ENCODE data around the gene SPEN. TPM values are rescaled to one million over a fixed set of nuclear protein-coding genes. Genes with fewer than 3 reads are reported as not detected.

SPEN gene
- polyA plus RNA-seq, 1 of the 3 experiments (the other 2 are of a cell fraction), result 6.1 TPM

GRCh38 chr1:15941044-15941840, 93.7 kb downstream of the SPEN start:
- Histone ChIP-seq H3K4me3 (ENCODE audit: low read depth in 2 of 2, low read length in 1 of 2) (no peak overlapping the region), H3K9me3 (no peaks in the 10 kb centered on the region), H4K20me1 (ENCODE audit: insufficient read depth) (no peaks in the 10 kb centered on the region), H3K9ac (no peak overlapping the region), H3K4me2 (no peak overlapping the region), H3K27ac (ENCODE audit: low read depth in 2 of 2, low read length in 1 of 2) (peak overlapping the region in 1 of 2 experiments; percentile 94; a peak in 2 of 4 replicates), H3K79me2 (ENCODE audit: insufficient read depth) (peaks cover 3% of the 10 kb centered on the region; the same call in 1 of the 2 replicates), H3F3A (replicated peaks; ENCODE audit: insufficient read depth) (peaks cover 30% of the 10 kb centered on the region), H3K4me1 (ENCODE audit: control insufficient read depth in 1 of 2, insufficient read depth in 2 of 2, low read depth in 1 of 2, low read length in 1 of 2) (peaks cover 0 to 54% of the 10 kb centered on the region in 2 experiments; a peak in 3 of 4 replicates), H3K9me2 (no peaks in the 10 kb centered on the region), H2AFZ (ENCODE audit: low read depth) (no peak overlapping the region), H3K36me3 (replicated peaks in 1 of 2; ENCODE audit: control insufficient read depth in 1 of 2, insufficient read depth in 2 of 2, low read length in 1 of 2) (peaks cover 27 to 87% of the 10 kb centered on the region in 2 experiments), H3K27me3 (ENCODE audit: insufficient read depth) (no peaks in the 10 kb centered on the region)
- CTCF ChIA-PET, result interaction anchor here (0.8 to 1.7 kb wide), 4 partner anchors 8 to 126 kb away, joined by 3 to 4 read pairs (median 4); no protein-coding TSS in a partner anchor
- POLR2A ChIA-PET, result no interaction called here
- DNase-seq, result no peak
- WGBS (ENCODE audit: low lambda C conversion rate), result 100% methylated on average over 2 of the region's 13 CpGs
- TF ChIP-seq RXRA (IDR thresholded peaks at IDR 0.05; ENCODE audit: borderline replicate concordance, low read depth) (no peak), SIN3A (IDR thresholded peaks at IDR 0.05; ENCODE audit: borderline replicate concordance, low read depth, low read length) (no peak), NRF1 (IDR thresholded peaks at IDR 0.05; ENCODE audit: low read depth, low read length) (no peak), EZH2phosphoT487 (IDR thresholded peaks at IDR 0.05; ENCODE audit: borderline replicate concordance, low read depth) (no peak), CHD2 (IDR thresholded peaks at IDR 0.05; ENCODE audit: low read length, partially characterized antibody) (no peak), GABPA (IDR thresholded peaks at IDR 0.05; ENCODE audit: low read depth) (no peak)
- TF ChIP-seq, protein P1, sequence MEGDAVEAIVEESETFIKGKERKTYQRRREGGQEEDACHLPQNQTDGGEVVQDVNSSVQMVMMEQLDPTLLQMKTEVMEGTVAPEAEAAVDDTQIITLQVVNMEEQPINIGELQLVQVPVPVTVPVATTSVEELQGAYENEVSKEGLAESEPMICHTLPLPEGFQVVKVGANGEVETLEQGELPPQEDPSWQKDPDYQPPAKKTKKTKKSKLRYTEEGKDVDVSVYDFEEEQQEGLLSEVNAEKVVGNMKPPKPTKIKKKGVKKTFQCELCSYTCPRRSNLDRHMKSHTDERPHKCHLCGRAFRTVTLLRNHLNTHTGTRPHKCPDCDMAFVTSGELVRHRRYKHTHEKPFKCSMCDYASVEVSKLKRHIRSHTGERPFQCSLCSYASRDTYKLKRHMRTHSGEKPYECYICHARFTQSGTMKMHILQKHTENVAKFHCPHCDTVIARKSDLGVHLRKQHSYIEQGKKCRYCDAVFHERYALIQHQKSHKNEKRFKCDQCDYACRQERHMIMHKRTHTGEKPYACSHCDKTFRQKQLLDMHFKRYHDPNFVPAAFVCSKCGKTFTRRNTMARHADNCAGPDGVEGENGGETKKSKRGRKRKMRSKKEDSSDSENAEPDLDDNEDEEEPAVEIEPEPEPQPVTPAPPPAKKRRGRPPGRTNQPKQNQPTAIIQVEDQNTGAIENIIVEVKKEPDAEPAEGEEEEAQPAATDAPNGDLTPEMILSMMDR (IDR thresholded peaks at IDR 0.05), result no peak
- TF ChIP-seq, protein P2, sequence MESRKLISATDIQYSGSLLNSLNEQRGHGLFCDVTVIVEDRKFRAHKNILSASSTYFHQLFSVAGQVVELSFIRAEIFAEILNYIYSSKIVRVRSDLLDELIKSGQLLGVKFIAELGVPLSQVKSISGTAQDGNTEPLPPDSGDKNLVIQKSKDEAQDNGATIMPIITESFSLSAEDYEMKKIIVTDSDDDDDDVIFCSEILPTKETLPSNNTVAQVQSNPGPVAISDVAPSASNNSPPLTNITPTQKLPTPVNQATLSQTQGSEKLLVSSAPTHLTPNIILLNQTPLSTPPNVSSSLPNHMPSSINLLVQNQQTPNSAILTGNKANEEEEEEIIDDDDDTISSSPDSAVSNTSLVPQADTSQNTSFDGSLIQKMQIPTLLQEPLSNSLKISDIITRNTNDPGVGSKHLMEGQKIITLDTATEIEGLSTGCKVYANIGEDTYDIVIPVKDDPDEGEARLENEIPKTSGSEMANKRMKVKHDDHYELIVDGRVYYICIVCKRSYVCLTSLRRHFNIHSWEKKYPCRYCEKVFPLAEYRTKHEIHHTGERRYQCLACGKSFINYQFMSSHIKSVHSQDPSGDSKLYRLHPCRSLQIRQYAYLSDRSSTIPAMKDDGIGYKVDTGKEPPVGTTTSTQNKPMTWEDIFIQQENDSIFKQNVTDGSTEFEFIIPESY (IDR thresholded peaks at IDR 0.05; ENCODE audit: borderline replicate concordance, low read depth), result no peak

GRCh38 chr1:15941899-15942660, 94.6 kb downstream of the SPEN start:
- 91% methylated on average over 30 of the region's 32 CpGs for WGBS (ENCODE audit: low lambda C conversion rate)
- peaks cover 6% of the 10 kb centered on the region for H3K79me2 ChIP-seq (ENCODE audit: insufficient read depth)
- no peak overlapping the region for H2AFZ ChIP-seq (ENCODE audit: low read depth)
- H3K27me3 ChIP-seq (ENCODE audit: insufficient read depth), result no peaks in the 10 kb centered on the region
- H4K20me1 ChIP-seq (ENCODE audit: insufficient read depth), result no peaks in the 10 kb centered on the region
- H3K36me3 ChIP-seq (replicated peaks in 1 of 2; ENCODE audit: control insufficient read depth in 1 of 2, insufficient read depth in 2 of 2, low read length in 1 of 2), result peaks cover 24 to 94% of the 10 kb centered on the region in 2 experiments
- no peak overlapping the region for H3K4me3 ChIP-seq (ENCODE audit: low read depth in 2 of 2, low read length in 1 of 2)
- no peak for DNase-seq
- no peaks in the 10 kb centered on the region for H3K9me2 ChIP-seq
- no peak overlapping the region for H3K4me2 ChIP-seq
- CTCF ChIA-PET, result interaction anchor here (0.8 to 1.7 kb wide), 5 partner anchors 7 to 127 kb away, joined by 3 to 4 read pairs (median 3); no protein-coding TSS in a partner anchor
- H3K27ac ChIP-seq (ENCODE audit: low read depth in 2 of 2, low read length in 1 of 2), result peak overlapping the region in 1 of 2 experiments; percentile 94; a peak in 1 of 4 replicates
- peaks cover 30% of the 10 kb centered on the region for H3F3A ChIP-seq (replicated peaks; ENCODE audit: insufficient read depth)
- H3K9ac ChIP-seq, result no peak overlapping the region
- POLR2A ChIA-PET, result no interaction called here
- peaks cover 0 to 52% of the 10 kb centered on the region in 2 experiments; a peak in 3 of 4 replicates for H3K4me1 ChIP-seq (ENCODE audit: control insufficient read depth in 1 of 2, insufficient read depth in 2 of 2, low read depth in 1 of 2, low read length in 1 of 2)
- no peaks in the 10 kb centered on the region for H3K9me3 ChIP-seq
- TF ChIP-seq RAD21 (IDR thresholded peaks at IDR 0.05; ENCODE audit: low read length), result no peak
- TF ChIP-seq, protein P1 (IDR thresholded peaks at IDR 0.05), result no peak
- TF ChIP-seq, protein P3, sequence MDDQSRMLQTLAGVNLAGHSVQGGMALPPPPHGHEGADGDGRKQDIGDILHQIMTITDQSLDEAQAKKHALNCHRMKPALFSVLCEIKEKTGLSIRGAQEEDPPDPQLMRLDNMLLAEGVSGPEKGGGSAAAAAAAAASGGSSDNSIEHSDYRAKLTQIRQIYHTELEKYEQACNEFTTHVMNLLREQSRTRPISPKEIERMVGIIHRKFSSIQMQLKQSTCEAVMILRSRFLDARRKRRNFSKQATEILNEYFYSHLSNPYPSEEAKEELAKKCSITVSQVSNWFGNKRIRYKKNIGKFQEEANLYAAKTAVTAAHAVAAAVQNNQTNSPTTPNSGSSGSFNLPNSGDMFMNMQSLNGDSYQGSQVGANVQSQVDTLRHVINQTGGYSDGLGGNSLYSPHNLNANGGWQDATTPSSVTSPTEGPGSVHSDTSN (IDR thresholded peaks at IDR 0.05), result no peak
- TF ChIP-seq NRF1 (IDR thresholded peaks at IDR 0.05; ENCODE audit: low read depth, low read length), result no peak
- TF ChIP-seq SIN3A (IDR thresholded peaks at IDR 0.05; ENCODE audit: borderline replicate concordance, low read depth, low read length), result no peak
